MCF 10A (cell line): Measurements from ENCODE around the gene LMAN1. TPM values are rescaled to one million over a fixed set of nuclear protein-coding genes. Genes with fewer than 3 reads are reported as not detected.

Source experiments
- BruUV-seq: library from RNA; stranded (reverse); fragments of 400-500 nt; replicated peaks from 2 replicates; lab custom pipeline; 2021; lab: Mats Ljungman, UMichigan
- CTCF ChIA-PET: fragments of 300-600 bp; sonication (Branson Sonifier 250); formaldehyde crosslinking; extraction: SDS; loops from one replicate; lab custom pipeline; 2021; ENCODE audit warnings: antibody characterized with exemption, inconsistent platforms; lab: Yijun Ruan, JAX
- POLR2A ChIA-PET: fragments of 300-600, 350-650 bp; sonication (Branson Sonifier 250); formaldehyde crosslinking; extraction: SDS; loops from one replicate; lab custom pipeline; 2020; ENCODE audit warnings: antibody characterized with exemption, inconsistent platforms; lab: Yijun Ruan, JAX
- DNase-seq: peaks from one replicate; pipeline ENCODE4 v3.0.0-alpha.2; 2018; ENCODE audit not compliant: unreplicated experiment
- H3K27ac Mint-ChIP-seq: one replicate; pipeline ENCODE4 v1.8.0; 2022; ENCODE audit warnings: mild to moderate bottlenecking, low read depth, mixed read lengths; ENCODE audit not compliant: unreplicated experiment
- H3K27me3 Mint-ChIP-seq: one replicate; pipeline ENCODE4 v1.8.0; 2022; ENCODE audit warnings: mixed read lengths; ENCODE audit not compliant: insufficient read depth, unreplicated experiment
- H3K36me3 Mint-ChIP-seq: one replicate; pipeline ENCODE4 v1.8.0; 2022; ENCODE audit warnings: mild to moderate bottlenecking, moderate library complexity, mixed read lengths; ENCODE audit not compliant: insufficient read depth, unreplicated experiment
- H3K4me1 Mint-ChIP-seq: one replicate; pipeline ENCODE4 v1.8.0; 2022; ENCODE audit warnings: mixed read lengths; ENCODE audit not compliant: insufficient read depth, unreplicated experiment
- H3K4me3 Mint-ChIP-seq: one replicate; pipeline ENCODE4 v1.8.0; 2022; ENCODE audit warnings: mild to moderate bottlenecking, moderate library complexity, mixed read lengths; ENCODE audit not compliant: unreplicated experiment
- H3K9me3 Mint-ChIP-seq: one replicate; pipeline ENCODE4 v1.8.0; 2022; ENCODE audit warnings: mixed read lengths; ENCODE audit not compliant: unreplicated experiment
- intact Hi-C: fragments of 100-400 bp; cut with micrococcal nuclease; formaldehyde crosslinking; loops from 2 replicates; pipeline ENCODE4 v1.14.1; 2022
- total RNA-seq: library from RNA; stranded (reverse); gene quantifications from 2 replicates; pipeline ENCODE4 v1.2.3, GENCODE V29; 2022
- TF ChIP-seq, protein P1 (sequence below): fragments of 200-600 bp; IDR thresholded peaks from one replicate; pipeline ENCODE4 v1.8.0; 2022; ENCODE audit warnings: antibody characterized with exemption, mild to moderate bottlenecking; ENCODE audit not compliant: unreplicated experiment

Gene LMAN1
- total RNA-seq, 1 experiment from 2014 or later: 168 TPM

DNA sequence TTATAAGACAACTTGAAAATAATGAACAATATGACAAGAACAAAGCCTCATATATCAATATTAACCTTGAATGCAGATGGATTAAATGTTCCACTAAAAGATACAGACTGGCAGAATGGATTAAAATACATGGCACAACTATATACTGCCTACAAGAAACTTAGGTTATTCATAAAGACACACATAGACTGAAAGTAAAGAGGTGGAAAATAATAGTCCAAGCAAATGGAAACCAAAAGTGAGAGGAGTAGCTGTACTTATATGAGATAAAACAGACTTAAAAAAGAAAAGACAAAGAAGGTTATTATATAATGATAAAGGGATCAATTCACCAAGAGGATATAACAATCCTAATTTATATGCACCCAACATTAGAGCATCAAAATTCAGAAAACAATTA is 18.2 kb downstream of the LMAN1 start:
- peaks cover 98% of the 10 kb centered on the region for H3K36me3 Mint-ChIP-seq
- no peak for DNase-seq
- no peak overlapping the region for H3K4me3 Mint-ChIP-seq
- peak overlapping the region; percentile 20 for H3K27ac Mint-ChIP-seq
- BruUV-seq: no TSS peak
- H3K9me3 Mint-ChIP-seq: peaks cover 8% of the 10 kb centered on the region
- TF ChIP-seq, protein P1, sequence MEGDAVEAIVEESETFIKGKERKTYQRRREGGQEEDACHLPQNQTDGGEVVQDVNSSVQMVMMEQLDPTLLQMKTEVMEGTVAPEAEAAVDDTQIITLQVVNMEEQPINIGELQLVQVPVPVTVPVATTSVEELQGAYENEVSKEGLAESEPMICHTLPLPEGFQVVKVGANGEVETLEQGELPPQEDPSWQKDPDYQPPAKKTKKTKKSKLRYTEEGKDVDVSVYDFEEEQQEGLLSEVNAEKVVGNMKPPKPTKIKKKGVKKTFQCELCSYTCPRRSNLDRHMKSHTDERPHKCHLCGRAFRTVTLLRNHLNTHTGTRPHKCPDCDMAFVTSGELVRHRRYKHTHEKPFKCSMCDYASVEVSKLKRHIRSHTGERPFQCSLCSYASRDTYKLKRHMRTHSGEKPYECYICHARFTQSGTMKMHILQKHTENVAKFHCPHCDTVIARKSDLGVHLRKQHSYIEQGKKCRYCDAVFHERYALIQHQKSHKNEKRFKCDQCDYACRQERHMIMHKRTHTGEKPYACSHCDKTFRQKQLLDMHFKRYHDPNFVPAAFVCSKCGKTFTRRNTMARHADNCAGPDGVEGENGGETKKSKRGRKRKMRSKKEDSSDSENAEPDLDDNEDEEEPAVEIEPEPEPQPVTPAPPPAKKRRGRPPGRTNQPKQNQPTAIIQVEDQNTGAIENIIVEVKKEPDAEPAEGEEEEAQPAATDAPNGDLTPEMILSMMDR: no peak
- H3K4me1 Mint-ChIP-seq: peaks cover 6% of the 10 kb centered on the region
- H3K27me3 Mint-ChIP-seq: no peaks in the 10 kb centered on the region
- ChIA-PET POLR2A (no interaction called here), CTCF (interaction anchor here (0.6 kb wide), 1 partner anchor 13 kb away, joined by 3 read pairs; no protein-coding TSS in a partner anchor)
- intact Hi-C loops: no loop called here

GRCh38 chr18:59340312-59340711 is 18.8 kb downstream of the LMAN1 start:
- ChIA-PET CTCF (interaction anchor here (0.6 kb wide), 1 partner anchor 12 kb away, joined by 3 read pairs; no protein-coding TSS in a partner anchor), POLR2A (interaction anchor here (1.4 kb wide), 1 partner anchor 12 kb away, joined by 6 read pairs; no protein-coding TSS in a partner anchor)
- Mint-ChIP-seq H3K4me3 (no peak overlapping the region), H3K36me3 (peaks cover 98% of the 10 kb centered on the region), H3K27me3 (no peaks in the 10 kb centered on the region), H3K9me3 (peaks cover 8% of the 10 kb centered on the region), H3K4me1 (peaks cover 6% of the 10 kb centered on the region), H3K27ac (peak overlapping the region; percentile 20)
- no TSS peak for BruUV-seq
- TF ChIP-seq, protein P1: no peak
- intact Hi-C loops: no loop called here
- DNase-seq: no peak

- POLR2A ChIA-PET: no interaction called here
- CTCF ChIA-PET: interaction anchor here (0.9 kb wide), 1 partner anchor 70 kb away, joined by 4 read pairs; no protein-coding TSS in a partner anchor
- no TSS peak for BruUV-seq
Measured at GRCh38 chr18:59332986-59333385, 26.1 kb downstream of the LMAN1 start.

DNA sequence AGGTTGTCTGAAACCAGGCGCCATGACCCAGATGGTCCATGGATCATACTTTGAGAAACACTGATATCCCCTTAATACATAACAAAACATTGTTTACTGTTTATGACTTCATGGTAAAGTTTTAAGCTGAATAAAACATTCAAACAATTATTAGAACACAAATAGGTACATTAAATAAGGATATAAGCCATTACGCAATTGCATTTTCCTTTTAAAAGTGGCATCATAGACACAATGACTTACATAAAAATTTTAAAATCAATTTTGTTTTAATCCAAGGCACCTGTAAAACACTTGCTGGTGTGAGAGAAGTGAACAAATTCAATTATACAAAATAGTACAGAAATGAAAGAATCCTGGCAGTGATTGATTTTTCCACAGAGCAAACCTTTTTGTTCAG is 30.4 kb downstream of the LMAN1 start:
- Mint-ChIP-seq H3K27ac (no peak overlapping the region), H3K36me3 (peaks cover 61% of the 10 kb centered on the region), H3K4me1 (no peaks in the 10 kb centered on the region), H3K4me3 (no peak overlapping the region), H3K9me3 (no peaks in the 10 kb centered on the region), H3K27me3 (no peaks in the 10 kb centered on the region)
- intact Hi-C loops: no loop called here
- TF ChIP-seq, protein P1: no peak
- POLR2A ChIA-PET: interaction anchor here (1.5 kb wide), 1 partner anchor 11 kb away, joined by 6 read pairs; no protein-coding TSS in a partner anchor
- CTCF ChIA-PET: interaction anchor here (0.6 to 1.6 kb wide), 3 partner anchors 55 to 647 kb away, joined by 3 to 9 read pairs (median 3); no protein-coding TSS in a partner anchor
- no peak for DNase-seq
- no TSS peak for BruUV-seq

More at GRCh38 chr18:59332986-59333385, 26.1 kb downstream of the LMAN1 start:
- DNase-seq: no peak
- Mint-ChIP-seq H3K27me3 (no peaks in the 10 kb centered on the region), H3K4me1 (no peaks in the 10 kb centered on the region), H3K27ac (no peak overlapping the region), H3K4me3 (no peak overlapping the region), H3K9me3 (no peaks in the 10 kb centered on the region), H3K36me3 (peaks cover 79% of the 10 kb centered on the region)
- intact Hi-C loops: no loop called here
- TF ChIP-seq, protein P1: no peak
